ENCODE measurements around the gene ADAR. TPM values are rescaled to one million over a fixed set of nuclear protein-coding genes. Genes with fewer than 3 reads are reported as not detected.

The ADAR gene
- total RNA-seq, 4 donors from 2014 or later, result 89.1 to 168 (median 114) TPM

DNA sequence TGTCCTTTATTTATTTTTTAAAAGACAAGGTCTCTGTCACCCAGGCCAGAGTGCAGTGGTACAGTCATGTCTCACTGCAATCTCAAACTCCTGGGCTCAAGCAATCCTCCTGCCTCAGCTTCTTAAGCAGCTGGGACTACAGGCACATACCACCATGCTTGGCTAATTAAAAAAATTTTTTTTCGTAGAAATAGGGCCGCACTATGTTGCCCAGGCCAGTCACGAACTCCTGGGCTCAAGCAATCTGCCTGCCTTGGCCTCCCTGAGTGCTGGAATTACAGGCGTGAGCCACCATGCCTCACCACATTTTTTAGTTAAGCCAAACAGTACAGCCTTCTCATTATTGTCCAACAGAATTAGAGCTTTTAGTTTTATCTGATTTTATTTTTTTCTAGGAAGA lies 7.4 kb upstream of the ADAR start:
- no peaks in the 10 kb centered on the region for H3K36me3 ChIP-seq
- intact Hi-C loops (cut with DNase I), result no loop called here
- H3K4me1 ChIP-seq, result no peaks in the 10 kb centered on the region
- WGBS, 2 donors, result 91 to 96% methylated on average over 4 of the region's 4 CpGs
- H3K27ac ChIP-seq, result no peak overlapping the region
- no peaks in the 10 kb centered on the region for H3K9me3 ChIP-seq
- DNase-seq, result no peak
- no peak overlapping the region for H3K4me3 ChIP-seq (replicated peaks in 1 of 3)
- TF ChIP-seq, protein P1, sequence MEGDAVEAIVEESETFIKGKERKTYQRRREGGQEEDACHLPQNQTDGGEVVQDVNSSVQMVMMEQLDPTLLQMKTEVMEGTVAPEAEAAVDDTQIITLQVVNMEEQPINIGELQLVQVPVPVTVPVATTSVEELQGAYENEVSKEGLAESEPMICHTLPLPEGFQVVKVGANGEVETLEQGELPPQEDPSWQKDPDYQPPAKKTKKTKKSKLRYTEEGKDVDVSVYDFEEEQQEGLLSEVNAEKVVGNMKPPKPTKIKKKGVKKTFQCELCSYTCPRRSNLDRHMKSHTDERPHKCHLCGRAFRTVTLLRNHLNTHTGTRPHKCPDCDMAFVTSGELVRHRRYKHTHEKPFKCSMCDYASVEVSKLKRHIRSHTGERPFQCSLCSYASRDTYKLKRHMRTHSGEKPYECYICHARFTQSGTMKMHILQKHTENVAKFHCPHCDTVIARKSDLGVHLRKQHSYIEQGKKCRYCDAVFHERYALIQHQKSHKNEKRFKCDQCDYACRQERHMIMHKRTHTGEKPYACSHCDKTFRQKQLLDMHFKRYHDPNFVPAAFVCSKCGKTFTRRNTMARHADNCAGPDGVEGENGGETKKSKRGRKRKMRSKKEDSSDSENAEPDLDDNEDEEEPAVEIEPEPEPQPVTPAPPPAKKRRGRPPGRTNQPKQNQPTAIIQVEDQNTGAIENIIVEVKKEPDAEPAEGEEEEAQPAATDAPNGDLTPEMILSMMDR (IDR thresholded peaks at IDR 0.05), result no peak
- TF ChIP-seq POLR2A (IDR thresholded peaks at IDR 0.05), result no peak
- no peaks in the 10 kb centered on the region for H3K27me3 ChIP-seq

DNA sequence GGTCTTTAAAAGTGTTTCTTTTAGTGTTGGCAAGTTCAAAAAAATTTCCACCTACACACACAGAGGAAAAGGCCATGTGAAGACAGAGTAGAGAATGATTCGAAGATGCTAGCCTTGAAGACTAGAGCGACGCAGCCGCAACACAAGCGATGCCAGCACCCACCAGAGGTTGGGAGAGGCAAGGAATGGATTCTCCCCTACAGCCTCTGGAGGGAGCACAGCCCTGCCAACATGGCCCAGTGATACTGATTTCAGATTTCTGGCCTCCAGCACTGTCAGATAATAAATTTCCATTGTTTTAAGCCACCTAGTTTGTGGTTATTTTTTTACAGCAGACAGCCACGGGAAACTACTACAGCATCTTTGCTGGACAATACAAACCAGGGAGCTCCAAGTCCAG lies 6.9 kb upstream of the ADAR start:
- H3K4me1 ChIP-seq, result no peaks in the 10 kb centered on the region
- no peak overlapping the region for H3K4me3 ChIP-seq (replicated peaks in 1 of 3)
- DNase-seq, result no peak
- intact Hi-C loops (cut with DNase I), result no loop called here
- no peaks in the 10 kb centered on the region for H3K27me3 ChIP-seq
- TF ChIP-seq, protein P1 (IDR thresholded peaks at IDR 0.05), result no peak
- no peak for TF ChIP-seq POLR2A (IDR thresholded peaks at IDR 0.05)
- no peaks in the 10 kb centered on the region for H3K36me3 ChIP-seq
- WGBS, 2 donors, result 80 to 87% methylated on average over 6 of the region's 6 CpGs
- H3K27ac ChIP-seq, result no peak overlapping the region
- H3K9me3 ChIP-seq, result no peaks in the 10 kb centered on the region

DNA sequence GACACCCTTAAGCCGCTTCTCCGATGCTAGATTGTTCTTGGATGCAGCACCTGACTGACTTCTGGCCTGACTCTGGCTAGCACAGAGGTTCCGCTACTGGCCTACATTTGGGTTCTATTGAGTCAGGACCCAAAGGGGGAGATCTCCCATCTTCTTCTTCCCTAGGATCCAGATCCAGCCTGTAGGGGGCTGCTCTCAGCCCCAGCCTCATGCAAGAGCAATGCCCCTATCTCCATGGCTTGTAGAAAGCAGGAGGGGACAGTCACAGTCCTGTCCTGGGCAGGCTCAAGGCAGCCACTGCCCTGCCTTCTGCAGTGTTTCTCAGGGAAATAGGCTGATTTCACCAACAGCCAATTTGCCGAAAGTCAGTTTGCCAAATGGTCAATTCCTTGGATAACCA lies 6.3 kb upstream of the ADAR start:
- Histone ChIP-seq H3K4me3 (replicated peaks in 1 of 3) (no peak overlapping the region), H3K27ac (no peak overlapping the region), H3K9me3 (no peaks in the 10 kb centered on the region), H3K27me3 (no peaks in the 10 kb centered on the region), H3K4me1 (no peaks in the 10 kb centered on the region), H3K36me3 (no peaks in the 10 kb centered on the region)
- intact Hi-C loops (cut with DNase I), result no loop called here
- TF ChIP-seq POLR2A (IDR thresholded peaks at IDR 0.05), result no peak
- TF ChIP-seq, protein P1 (IDR thresholded peaks at IDR 0.05), result no peak
- DNase-seq, result no peak
- WGBS, 2 donors, result 95 to 98% methylated on average over 4 of the region's 4 CpGs

DNA sequence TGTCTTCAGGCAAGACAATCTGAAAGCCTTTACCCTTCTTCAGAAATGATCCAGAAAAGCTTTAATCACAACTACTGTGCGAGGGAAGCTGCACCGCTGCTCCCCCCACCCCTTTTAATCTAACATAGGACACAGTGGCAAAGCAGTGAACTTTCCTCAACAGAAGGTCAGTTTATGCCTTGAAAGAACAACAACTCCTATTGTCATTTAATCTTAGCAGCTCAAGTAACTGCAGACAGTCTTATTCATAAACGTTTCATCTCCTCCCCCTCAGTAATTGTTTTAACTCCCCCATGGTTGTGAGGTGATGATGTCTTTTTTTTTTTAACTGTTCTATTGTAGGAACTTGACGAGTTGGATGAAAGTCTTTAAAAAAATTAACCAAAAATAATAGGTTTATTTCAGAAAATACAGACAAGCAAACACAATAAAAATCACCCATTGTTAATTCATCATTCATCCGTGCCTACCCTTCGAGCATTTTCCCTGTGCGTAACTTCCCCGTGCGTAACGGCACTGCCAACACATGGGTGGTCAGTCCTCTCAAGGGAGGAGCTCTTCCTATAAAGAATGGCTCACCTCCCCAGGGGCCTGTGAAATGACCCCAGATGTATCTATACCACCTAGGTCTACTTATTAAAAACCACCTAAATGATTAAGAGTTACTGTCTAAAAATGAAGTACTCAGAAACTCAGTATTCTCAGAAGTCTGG lies 3.3 kb upstream of the ADAR start:
- H3K27me3 ChIP-seq, result no peaks in the 10 kb centered on the region
- no peak overlapping the region for H3K4me3 ChIP-seq (replicated peaks in 1 of 3)
- no peaks in the 10 kb centered on the region for H3K36me3 ChIP-seq
- intact Hi-C loops (cut with DNase I), result no loop called here
- 73 to 74% methylated on average over 10 of the region's 10 CpGs for WGBS, 2 donors
- H3K27ac ChIP-seq, result no peak overlapping the region
- no peaks in the 10 kb centered on the region for H3K9me3 ChIP-seq
- TF ChIP-seq POLR2A (IDR thresholded peaks at IDR 0.05), result no peak
- TF ChIP-seq, protein P1 (IDR thresholded peaks at IDR 0.05), result no peak
- no peak for DNase-seq
- H3K4me1 ChIP-seq, result peaks cover 5 to 14% of the 10 kb centered on the region in 2 donors
